GM04504 (cell line): ENCODE data around the gene GRM2.

Source experiments
- DNase-seq: peaks from one replicate; pipeline ENCODE4 v3.0.0-alpha.2; 2012; ENCODE audit warnings: low read depth

The GRM2 gene

DNA sequence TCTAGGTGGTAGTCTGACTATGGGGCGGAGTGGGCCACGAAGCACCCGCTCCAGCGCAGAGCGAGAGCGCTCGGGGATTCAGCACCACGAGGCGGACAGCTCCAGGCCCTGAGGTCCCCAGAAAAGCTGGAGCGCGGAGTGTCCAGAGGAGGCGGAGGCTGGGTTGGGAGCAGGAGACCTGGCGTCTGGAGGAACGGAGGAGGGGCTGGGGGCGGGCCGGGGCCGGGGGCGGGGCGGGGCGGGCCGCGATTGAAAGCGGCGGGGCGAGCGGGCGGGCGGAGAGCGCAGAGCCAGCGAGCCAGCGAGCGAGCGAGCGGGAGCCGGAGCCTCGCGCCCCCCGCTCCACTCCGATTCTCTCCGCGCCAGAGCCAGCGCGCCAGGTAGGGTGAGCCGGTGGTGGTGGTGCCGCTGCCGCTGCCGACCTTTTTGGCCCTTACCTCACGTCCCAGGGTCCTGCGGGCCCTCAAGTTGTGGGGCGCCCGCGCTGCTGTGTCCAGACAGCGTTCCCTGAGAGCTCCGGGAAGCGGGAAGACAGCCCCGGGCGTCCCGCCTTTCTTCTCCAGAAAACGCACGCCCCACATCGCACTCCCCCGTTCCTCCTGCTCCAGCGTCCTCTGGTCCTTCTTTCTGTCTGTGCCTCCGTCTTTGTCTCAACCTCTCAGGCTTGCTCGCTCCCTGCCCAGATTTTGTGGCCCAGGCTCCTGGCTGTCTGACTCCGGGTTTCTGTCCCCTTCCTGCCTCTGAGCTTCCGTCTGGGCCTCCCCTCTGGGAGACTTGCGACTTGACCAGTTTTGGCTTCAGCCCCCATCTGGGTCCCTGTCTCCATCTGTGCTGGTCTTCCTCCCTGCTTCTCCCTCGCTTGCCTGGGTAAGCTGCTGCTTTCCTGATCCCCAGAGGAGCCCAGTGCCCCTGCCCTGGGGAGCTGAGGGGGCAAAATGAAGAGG is at the start of gene GRM2:
TSS of gene GRM2 (plus strand) at position 281 of the 944 bp plus-strand sequence. CDS start 1,916 bp downstream, outside the sequence.
- peak; percentile 32 for DNase-seq

DNA sequence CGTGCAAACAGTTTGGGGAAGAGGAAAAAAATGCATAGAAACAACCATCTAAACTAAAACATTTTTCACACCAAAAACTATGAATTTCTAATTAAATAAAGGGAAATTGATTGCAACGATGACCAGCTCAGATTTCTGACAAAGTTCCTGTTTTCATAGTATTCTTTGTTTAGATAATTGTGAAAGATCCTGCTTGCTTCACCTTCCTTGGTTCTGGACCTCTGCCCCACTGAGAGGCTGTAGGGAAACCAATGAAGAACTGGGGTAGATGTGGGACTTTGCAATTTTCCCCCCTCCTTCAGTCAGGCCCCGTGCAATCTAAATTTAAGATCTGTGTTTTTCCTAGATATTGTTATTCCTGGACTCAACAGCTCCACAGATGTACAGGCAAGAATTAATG is 49.6 kb upstream of the GRM2 start:
- no peak for DNase-seq

DNA sequence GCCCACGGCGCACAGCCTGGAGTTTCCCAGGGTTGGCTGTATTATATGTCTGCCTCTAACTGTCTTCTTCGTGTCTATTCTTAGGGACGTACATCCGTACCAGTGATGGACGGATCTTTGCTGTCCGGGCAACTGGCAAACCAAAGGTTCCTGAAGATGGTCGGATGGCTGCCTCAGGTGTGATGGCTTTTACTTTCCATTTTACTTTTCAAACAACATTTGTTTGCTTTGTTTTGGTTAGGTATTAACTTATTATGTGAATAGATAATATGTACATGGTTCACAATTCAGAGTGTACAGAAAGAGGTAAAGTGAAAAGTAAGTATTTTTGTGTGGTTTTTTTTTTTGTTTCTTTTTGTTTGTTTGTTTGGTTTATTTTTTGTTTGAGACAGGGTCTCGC is 46.9 kb upstream of the GRM2 start:
- no peak for DNase-seq

DNA sequence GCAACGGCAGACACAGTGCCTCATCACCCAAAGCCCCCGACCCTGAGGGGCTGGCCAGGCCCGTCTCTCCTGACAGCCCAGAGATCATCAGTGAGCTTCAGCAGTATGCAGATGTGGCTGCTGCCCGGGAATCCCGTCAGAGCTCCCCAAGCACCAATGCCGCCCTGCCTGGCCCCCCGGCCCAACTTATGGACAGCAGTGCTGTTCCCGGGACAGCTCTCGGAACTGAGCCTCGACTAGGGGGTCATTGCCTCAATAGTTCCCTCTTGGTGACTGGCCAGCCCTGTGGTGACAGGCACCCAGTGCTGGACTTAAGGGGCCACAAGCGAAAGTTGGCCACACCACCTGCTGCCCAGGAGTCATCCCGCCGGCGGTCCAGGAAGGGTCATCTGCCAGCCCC is 44.4 kb upstream of the GRM2 start:
- DNase-seq: no peak

DNA sequence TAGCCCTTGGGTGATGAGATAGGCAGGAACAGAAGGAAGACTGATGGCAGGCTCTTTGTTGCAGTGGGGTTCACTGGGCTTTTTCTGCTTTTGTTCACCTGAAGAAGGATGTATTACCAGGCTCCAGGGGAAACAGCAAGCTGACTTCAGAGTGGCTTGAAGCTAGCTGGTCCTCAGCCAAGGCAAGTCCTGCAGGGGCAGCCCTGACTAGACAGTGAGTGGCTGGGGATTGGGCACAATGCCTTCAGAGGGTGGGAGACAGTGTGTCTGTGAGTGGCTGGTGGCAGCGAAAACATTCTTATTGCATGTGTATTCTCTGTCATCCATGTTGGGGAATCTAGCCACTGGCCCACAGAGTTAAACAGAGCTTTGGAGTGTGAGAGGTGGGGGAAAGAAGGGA is 38.1 kb upstream of the GRM2 start:
- no peak for DNase-seq

DNA sequence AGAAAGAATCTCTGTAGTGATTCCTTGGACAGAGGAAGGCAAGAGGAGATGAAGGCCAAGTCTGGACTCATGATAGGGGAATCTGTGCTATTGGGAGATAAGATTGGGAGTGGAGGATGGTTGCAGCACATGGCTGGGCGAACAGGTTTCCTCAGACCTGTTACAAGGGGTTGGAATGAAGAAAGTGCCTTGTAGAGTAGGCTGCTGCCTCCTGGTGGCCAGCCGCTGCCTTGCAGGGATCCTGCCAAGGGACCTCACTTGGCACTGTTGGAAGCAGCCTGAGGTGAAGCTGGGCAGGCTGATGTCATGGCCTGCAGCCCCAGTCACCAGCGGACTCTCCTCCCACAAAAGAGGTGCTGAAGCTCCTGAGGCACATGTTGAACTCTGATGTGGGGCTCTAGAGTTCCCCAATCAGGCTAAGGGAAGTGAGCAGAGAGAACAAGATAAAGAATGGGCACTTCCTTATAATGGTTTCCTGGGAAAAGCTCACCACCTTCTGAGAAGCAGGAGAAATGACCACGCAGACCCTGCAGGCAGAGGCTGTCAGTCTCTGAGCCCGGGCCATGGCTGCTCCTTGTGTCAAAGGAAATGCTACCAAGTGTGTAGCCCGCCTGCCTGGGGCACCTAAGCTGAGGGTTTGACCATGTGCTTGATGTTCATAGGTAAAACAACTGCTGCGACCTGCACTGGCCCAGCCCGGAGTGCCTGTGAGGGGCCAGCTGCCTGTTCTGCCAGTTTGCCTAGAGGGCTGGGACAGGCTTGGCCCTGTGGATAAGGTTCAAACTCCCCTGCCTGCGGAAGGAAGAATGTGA is 37.4 kb upstream of the GRM2 start:
- peak; percentile 51 for DNase-seq

DNA sequence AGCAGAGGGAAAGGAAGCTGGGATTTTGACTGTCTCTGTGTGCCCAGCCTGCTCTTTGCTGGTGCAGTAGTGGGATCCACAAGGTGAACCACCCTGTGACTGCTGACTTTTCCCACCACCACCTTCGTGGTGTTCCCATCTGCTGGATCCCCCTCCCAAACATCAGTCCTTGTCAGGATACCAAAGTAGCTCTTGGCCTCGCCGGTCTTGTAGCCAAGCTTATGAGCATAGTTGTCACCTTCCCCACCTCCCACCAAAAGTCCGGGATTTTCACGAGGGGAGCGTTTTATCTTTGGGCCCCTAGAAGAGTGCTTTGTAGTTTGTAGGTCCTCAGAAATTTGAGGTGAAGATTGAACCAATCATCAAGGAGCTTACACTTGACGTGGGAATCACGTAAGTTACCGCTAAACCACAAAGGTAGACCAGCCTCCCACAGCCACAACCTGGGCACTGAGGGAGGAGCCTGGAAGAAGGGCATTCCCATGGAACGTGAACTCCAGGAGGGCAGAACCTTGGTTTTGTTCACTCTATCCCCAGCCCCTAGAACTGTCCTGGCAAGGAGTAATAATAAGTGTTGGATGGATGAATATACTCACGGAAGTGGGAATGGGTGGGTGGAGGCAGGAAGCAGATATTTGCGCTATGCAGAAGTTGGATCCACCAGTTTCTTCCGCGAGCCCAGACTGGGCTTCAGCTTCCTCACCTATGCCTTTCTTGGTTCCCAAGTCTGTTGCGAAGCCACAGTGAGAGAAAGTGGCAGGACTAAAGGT is 36.6 kb upstream of the GRM2 start:
- no peak for DNase-seq

DNA sequence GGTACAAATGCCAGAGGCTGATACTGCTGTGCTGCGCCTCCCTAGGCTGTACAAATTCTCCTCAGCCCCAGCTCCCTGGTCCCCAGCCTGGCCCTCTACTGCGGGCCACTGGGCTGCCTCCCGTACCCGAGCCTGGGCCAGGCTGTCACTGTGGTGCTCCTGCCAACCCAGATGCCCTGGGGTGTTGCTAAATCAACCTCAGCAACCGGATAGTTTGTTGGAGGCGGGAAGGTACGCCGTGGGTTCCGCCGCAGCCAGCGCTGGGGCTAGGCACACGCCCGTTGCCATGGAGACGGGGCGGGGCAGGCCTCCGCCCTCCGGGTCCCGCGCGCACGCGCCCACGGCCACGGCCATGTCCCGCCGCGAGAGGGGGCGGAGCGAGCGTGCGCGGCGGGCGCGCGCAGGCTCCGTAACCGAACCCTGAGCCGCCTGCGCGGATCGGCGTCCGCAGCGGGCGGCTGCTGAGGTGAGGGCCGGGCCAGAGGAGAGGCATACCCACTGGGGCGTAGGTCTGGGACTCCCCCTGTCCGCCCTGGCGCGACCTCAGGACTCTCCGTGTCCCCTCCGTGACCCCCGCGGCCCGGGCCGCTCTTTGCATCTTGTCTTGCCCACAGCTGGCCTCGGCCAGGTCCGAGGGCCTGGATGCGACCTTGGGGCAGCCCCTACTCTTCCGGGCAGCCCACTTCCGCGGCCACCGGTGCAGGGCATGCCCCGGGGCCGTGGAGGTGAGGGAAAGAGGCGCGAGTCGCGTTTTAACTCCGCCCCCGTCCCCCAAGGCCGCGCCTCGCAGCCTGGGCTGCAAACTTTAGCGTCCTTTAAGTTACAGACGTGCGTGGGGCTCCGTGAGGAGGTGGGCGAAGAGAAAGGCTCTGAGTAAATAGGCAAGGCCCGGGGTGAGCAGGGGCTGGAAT is 35.8 kb upstream of the GRM2 start, which contains the start of gene TEX264:
TSS of gene TEX264 (plus strand) at position 430 of the 911 bp plus-strand sequence. CDS start 3,053 bp downstream, outside the sequence.
- peak; percentile 74 for DNase-seq

DNA sequence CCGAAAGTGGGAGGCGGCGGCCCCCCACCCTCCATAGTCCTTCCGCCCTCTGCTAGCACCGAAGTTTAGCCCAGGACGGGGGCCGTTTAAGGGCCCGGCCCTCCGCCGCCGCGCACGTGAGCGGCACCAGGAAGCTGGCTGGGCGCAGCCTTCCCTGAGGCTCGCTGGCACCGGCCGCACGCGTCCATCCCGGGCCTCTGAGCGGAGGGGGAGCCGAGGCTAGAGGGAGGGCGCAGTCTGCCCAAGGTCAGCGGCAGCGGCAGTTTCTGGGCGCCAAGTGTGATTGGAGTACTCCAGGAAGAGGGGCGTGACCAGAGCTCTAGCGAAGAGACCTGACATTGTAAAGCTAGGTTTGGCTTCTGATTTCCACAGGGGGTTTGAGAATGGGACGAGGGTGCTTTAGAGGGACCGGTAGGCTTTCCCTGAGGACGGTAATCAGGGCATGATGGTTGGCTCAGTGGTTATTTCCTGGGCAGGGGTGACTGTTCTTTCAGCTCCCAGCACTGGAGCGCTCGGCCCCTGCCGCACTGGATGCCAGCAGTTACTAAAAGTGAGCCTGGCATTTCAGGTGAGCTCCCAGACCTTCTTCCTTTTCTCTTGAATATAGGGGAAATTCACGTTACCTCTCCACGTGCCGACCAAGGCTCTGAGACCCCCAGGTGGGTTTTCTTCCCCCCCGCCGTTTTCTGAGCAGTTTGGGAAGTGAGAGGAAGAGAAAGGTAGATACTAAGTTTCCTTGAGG is 35.0 kb upstream of the GRM2 start:
- DNase-seq: peak; percentile 16

DNA sequence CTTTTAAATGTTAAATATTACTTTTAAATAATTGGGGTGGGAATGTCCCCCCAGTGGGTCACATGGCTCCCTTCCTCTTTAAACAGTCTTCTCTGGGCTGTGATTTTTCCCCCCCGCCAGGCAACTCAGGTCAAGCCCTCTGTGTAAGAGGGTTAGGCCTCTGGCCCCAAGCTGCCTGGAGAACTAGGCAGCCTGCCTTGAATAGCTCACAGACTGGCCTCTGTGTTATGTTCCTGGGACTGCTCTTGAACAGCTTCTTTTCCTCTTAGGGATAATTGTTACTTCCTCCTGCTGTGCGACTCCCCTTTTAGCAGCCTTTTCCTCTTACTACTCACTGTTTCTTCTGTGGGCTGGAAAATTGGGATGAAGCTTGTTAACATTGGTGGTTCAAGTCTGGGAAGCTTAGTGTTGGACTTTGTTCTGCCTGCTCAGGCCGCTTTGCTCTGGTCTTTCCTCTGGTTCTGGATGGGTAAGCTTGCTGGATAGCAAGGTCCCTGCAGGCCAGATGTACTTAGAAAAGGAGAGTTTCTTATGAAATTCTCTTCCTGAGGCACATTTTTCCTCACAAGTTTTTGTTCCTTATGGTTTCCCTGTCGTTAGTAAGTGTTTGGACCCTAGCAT is 33.6 kb upstream of the GRM2 start:
- no peak for DNase-seq

DNA sequence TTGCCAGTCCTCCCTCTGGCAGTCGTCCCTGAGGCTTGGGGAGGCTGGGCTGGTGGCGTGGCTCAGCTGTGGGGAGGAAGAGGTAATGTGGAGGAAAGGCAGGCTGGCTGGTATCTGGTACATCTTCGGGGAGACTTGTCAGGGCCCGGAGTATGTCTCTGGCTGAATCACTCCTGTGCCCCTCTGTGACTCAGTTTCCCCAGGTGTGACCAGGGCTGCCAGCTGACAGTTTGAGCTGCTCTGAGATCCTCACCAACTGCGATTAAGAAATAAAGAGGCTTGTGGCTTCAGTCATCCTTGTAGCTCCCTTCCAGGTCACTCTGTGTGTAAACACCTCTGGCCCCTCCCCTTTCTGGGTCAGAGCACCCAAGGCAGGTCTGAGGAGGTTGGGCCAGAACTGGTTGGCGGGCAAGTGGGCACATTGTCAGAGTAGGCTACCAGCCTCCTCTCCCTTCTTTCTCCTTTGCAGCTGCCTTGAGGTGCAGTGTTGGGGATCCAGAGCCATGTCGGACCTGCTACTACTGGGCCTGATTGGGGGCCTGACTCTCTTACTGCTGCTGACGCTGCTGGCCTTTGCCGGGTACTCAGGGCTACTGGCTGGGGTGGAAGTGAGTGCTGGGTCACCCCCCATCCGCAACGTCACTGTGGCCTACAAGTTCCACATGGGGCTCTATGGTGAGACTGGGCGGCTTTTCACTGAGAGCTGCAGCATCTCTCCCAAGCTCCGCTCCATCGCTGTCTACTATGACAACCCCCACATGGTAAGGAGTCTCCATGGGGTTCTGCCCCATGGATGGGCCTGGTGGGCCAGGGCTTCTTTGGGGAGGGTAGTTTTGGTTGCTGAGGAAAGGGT is 32.8 kb upstream of the GRM2 start:
- no peak for DNase-seq

DNA sequence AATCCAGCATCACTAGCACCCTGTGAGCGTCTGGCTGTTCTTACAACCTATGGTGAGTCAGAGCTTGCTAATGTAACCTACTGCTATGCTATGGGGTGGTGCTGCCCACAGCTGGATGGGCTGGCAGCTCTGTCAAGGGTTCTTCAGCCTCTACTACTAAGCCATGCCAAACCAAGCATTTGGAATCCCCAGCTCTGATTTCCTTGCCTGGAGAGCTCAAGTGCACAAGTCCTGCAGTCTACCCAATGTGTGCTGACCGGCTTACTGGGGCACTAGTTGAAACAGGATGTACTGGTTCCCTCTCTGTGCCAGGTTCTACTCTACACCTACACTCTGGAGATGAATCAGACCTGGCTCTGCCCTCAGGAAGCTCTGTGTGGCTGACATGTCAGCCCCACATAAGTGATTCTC is 31.7 kb upstream of the GRM2 start:
- no peak for DNase-seq

DNA sequence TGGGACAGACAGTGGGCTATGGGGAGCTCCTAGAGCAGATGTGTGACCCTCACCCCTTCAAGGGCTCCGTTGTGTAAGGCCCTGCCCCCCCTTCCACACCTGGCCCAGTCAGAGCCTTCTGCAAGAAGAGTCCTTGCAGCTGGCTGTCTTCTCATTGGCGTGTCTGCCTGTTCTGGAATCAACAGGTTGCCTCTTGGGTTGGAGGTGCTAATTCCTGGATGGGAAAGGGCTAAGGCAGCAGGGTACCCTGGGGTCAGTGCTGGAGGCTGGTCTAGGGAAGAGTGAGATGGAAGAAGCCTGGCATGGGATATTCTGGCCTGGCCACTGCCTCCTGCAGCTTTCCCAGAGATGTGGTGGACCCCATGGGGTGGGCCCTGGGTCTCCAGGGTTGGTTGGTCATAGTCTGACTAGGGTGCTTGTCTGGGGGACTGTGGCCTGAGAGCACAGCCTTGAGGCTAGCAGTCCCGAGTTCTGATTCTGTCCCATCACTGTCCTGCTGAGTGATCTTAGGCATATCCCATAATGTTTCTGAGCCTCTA is 30.7 kb upstream of the GRM2 start:
- no peak for DNase-seq

DNA sequence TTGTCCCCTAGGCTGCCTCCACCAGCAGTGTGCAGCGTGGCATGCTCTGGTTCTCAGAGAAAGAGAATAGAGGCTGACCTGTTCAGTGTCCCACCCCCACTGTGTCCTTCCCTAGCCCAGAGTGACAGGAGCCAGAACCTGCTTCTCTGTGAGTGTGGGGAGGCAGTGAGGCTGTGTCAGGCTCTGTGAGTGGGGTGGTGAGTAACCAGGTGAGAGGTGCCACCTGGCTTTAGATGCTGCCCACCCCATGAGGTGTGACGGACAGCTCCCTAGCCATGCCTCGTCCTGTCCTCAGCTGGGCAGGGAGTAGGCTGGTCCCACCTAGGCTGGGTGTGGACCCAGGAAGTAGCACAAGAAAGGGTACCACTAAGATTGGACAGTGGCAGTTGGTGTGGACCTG is 29.5 kb upstream of the GRM2 start:
- DNase-seq: no peak

DNA sequence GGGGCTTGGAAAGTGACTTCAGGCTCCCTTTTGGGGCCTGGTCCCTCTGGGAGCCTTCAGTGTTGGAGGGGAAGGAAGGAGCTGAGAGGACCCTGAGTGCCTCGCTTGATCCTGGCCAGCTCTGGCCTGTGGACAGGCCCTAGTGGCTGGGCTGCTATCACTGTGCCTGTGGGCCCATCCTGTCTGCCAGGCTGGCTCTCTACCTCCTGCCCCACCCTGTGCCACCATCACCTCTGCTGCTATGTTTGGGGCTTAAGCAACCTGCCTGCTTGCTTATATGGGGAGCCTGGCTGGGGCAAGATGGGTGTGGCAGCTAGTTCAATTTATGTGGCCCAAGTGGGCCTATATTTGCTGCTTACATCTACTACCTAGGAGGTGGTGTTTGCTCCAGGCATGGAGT is 28.7 kb upstream of the GRM2 start:
- no peak for DNase-seq

DNA sequence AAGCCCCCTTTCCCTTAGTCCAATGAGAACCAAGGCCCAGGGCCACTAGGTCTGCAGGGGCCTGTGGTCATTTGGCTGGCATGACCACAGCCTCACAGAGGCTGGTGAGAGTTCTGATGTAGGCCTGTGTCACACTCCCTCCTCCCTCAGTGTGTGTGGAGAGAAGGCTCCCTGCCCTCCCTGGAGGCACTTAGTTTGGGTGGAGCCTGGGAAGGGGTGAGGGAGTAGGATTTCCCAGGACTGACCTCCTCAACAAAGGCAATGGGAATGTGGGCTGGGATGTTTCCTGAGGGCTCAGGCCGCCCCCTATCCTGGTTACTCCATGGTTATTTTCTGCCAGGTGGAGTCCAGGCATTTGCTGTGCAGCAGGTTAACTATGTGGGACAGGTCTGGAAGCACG is 28.2 kb upstream of the GRM2 start:
- DNase-seq: no peak

DNA sequence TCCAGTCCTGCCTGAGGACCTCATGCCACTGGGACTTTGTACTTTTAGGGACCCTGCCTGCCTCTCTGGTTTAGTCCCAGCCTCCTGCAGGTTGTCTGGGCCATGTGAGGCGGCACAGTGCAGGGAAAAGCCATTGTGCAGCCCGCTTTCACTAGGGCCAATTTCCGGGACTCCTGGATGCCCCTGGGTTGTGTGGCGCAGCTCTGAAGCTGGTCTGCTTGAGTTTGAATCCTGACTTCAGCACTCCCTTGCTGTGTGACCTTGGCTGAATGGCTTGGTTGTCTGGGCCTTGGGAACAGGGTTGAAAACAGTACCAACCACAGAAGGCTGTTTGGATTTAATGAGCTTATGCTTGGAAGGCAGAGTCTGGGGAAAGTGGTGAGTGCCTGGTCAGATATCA is 27.6 kb upstream of the GRM2 start:
- DNase-seq: no peak

DNA sequence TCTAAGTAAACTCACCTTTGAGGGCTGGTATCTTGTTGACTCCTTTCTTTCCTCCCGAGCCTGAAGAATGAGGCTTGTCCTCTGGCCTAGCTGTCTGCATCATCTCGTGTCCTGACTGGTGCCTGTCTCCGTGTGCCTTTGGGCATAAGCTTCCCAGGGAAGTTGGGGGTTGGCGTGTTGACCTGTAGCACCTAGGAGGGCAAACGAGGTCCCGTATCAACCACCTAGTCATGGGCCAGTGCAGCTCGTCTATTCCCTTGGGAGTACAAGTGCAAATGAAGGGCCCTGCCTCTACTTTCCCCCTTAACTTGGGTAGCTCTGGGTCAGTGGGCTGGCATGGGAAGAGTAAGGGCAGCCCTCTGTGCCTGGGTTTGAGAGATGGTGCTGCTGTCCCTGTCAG is 27.1 kb upstream of the GRM2 start:
- DNase-seq: no peak

DNA sequence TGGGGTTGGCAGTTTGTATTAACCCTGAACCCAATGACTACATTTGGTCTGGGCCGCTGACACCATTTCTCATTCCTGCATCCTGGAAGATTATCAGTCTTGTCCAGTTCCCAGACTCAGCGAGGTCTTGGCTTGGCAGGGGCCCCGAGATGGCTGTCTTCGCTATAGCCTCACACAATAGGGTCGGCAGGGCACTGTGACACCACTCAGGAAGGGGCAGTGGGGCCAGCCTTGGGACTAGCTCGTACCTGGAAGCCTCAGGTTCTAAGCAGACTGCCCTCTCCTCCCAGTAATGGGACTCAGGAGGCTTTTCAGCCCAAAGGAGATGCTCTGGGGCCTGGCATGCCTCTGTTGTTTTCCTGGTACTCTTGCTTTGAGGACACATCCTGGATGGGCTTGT is 26.7 kb upstream of the GRM2 start:
- DNase-seq: no peak
